Caco-2 (cell line): ENCODE measurements around the gene MCC. TPM values are rescaled to one million over a fixed set of nuclear protein-coding genes. Genes with fewer than 3 reads are reported as not detected.

Source experiments
- BruUV-seq: library from RNA; stranded (reverse); fragments of 400-500 nt; replicated peaks from 2 replicates; lab custom pipeline; 2021; lab: Mats Ljungman, UMichigan
- CTCF ChIA-PET: fragments of 300-600 bp; sonication (Branson Sonifier 250); formaldehyde crosslinking; loops from one replicate; lab custom pipeline; 2022; ENCODE audit warnings: antibody characterized with exemption; lab: Charles Lee
- POLR2A ChIA-PET: fragments of 300-600 bp; sonication (Branson Sonifier 250); formaldehyde crosslinking; loops from one replicate; lab custom pipeline; 2022; ENCODE audit warnings: antibody characterized with exemption; lab: Charles Lee
- DNase-seq, 2 experiments: peaks; one replicate each; pipeline versions ENCODE4 v3.0.0 to v3.0.0-alpha.2; 2020 to 2022
- H3K27me3 ChIP-seq: replicated peaks from 2 replicates; pipeline ENCODE4 v1.6.0; 2011; ENCODE audit warnings: low read length; ENCODE audit not compliant: control insufficient read depth, insufficient read depth
- H3K36me3 ChIP-seq: 2 replicates; pipeline ENCODE4 v1.5.1; 2011; ENCODE audit warnings: low read length; ENCODE audit not compliant: control insufficient read depth, insufficient read depth
- H3K4me1 ChIP-seq: fragments of 250-450 bp; sonication (Bioruptor Pico); 2 replicates; pipeline ENCODE4 v1.5.1; 2020; ENCODE audit warnings: mild to moderate bottlenecking
- H3K4me3 ChIP-seq: 2 replicates; pipeline ENCODE4 v1.5.1; 2011; ENCODE audit warnings: low read depth, mild to moderate bottlenecking, control low read depth, low read length
- H3K9me3 ChIP-seq: fragments of 250-450 bp; sonication (Bioruptor Pico); 2 replicates; pipeline ENCODE4 v1.5.1; 2020; ENCODE audit warnings: mild to moderate bottlenecking, moderate library complexity
- H3K27ac Mint-ChIP-seq: one replicate; pipeline ENCODE4 v1.8.0; 2022; ENCODE audit warnings: mixed read lengths; ENCODE audit not compliant: unreplicated experiment
- H3K27me3 Mint-ChIP-seq: one replicate; pipeline ENCODE4 v1.8.0; 2022; ENCODE audit warnings: mixed read lengths; ENCODE audit not compliant: insufficient read depth, unreplicated experiment
- H3K36me3 Mint-ChIP-seq: one replicate; pipeline ENCODE4 v1.8.0; 2022; ENCODE audit warnings: mild to moderate bottlenecking, mixed read lengths; ENCODE audit not compliant: insufficient read depth, unreplicated experiment
- H3K4me1 Mint-ChIP-seq: one replicate; pipeline ENCODE4 v1.8.0; 2022; ENCODE audit warnings: low read depth, mixed read lengths; ENCODE audit not compliant: unreplicated experiment
- H3K4me3 Mint-ChIP-seq: one replicate; pipeline ENCODE4 v1.8.0; 2022; ENCODE audit warnings: mild to moderate bottlenecking, moderate library complexity, mixed read lengths; ENCODE audit not compliant: unreplicated experiment
- H3K9me3 Mint-ChIP-seq: one replicate; pipeline ENCODE4 v1.8.0; 2022; ENCODE audit warnings: mixed read lengths; ENCODE audit not compliant: unreplicated experiment
- CTCF ChIP-seq, 2 experiments: fragments of 200-600 bp in 1 of 2; IDR thresholded peaks; 1 replicate in 1 of 2; 2 replicates in 1 of 2; pipeline versions ENCODE4 v1.5.1 to v1.8.0; 2011 to 2022; ENCODE audit warnings: antibody characterized with exemption in 1 of 2, control low read depth in 1 of 2, inconsistent platforms in 1 of 2, low read depth in 1 of 2, low read length in 1 of 2, mild to moderate bottlenecking in 1 of 2, moderate library complexity in 1 of 2; ENCODE audit not compliant: insufficient read depth in 1 of 2, severe bottlenecking in 1 of 2, unreplicated experiment in 1 of 2
- intact Hi-C: fragments of 100-400 bp; cut with micrococcal nuclease; formaldehyde crosslinking; loops from one replicate; pipeline ENCODE4 v1.10.0; 2022; ENCODE audit not compliant: unreplicated experiment
- total RNA-seq: library from RNA; stranded (reverse); gene quantifications from 2 replicates; pipeline ENCODE4 v1.2.3, GENCODE V29; 2022

Gene MCC
- total RNA-seq, 1 experiment from 2014 or later = 0.09 TPM

- Histone ChIP-seq H3K9me3 (no peaks in the 10 kb centered on the region; the same call in 1 of the 2 replicates), H3K36me3 (no peaks in the 10 kb centered on the region), H3K4me3 (no peak overlapping the region), H3K4me1 (no peaks in the 10 kb centered on the region), H3K27me3 (no peaks in the 10 kb centered on the region; the same call in none of the 2 replicates)
- DNase-seq = no peak
- Mint-ChIP-seq H3K27ac (no peak overlapping the region), H3K36me3 (no peaks in the 10 kb centered on the region), H3K4me1 (no peaks in the 10 kb centered on the region), H3K4me3 (no peak overlapping the region), H3K9me3 (peaks cover 12% of the 10 kb centered on the region), H3K27me3 (peaks cover 16% of the 10 kb centered on the region)
- ChIA-PET CTCF (no interaction called here), POLR2A (no interaction called here)
- BruUV-seq = no TSS peak
- intact Hi-C loops = no loop called here
- no peak for TF ChIP-seq CTCF (IDR thresholded peaks at IDR 0.05; ENCODE audit: insufficient read depth in 1 of 2, low read depth in 1 of 2, low read length in 1 of 2, severe bottlenecking in 1 of 2, unreplicated experiment in 1 of 2)
Observed at GRCh38 chr5:113347572-113347971, 140.7 kb downstream of the MCC start.

DNA sequence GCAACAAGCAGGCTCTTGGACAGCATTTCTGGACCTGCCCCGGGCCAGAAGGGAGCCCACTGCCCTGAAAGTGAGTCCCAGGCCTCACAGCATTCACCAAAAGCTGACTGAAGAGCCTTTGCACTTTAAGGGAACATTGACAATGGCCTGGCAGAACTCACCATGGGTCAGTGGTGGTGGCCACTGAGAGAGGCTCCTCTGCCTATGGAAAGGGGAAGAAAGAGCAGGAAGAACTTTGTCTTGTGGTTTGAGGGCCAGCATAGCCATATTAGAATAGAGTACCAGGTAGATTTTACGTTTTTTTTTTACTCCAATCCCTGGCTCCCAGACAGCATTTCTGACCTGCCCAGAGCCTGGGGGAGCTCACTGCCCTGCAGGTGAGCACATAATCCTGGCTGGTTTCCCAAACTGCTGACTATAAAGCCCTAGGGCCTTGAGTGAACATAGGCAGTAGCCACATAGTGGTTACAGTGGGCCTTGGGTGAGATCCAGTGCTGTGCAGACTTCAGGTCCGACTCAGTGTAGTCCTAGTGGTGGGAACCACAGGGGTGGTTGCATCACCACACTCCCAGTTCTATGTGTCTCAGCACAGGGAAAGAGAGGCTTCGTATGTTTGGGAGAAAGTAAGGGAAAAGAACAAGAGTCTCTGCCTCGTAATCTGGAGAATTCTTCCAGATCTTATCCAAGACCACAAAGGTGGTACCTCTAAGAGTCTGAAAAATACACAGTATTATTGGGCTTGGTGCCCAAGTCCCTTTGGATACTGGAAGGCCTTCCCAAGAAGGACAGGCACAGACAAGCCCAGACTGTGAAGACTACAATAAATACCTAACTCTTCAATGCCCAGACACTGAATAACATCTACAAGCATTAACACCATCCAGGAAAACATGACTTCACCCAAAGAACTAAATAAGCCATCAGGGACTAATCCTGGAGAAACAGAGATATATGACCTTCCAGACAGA lies 143.0 kb downstream of the MCC start:
- Mint-ChIP-seq H3K9me3 (peaks cover 12% of the 10 kb centered on the region), H3K4me3 (no peak overlapping the region), H3K36me3 (no peaks in the 10 kb centered on the region), H3K27me3 (peaks cover 16% of the 10 kb centered on the region), H3K4me1 (no peaks in the 10 kb centered on the region), H3K27ac (no peak overlapping the region)
- no peak for DNase-seq
- ChIA-PET POLR2A (no interaction called here), CTCF (no interaction called here)
- no peaks in the 10 kb centered on the region for H3K4me1 ChIP-seq
- BruUV-seq = no TSS peak
- no peak for TF ChIP-seq CTCF (IDR thresholded peaks at IDR 0.05; ENCODE audit: insufficient read depth in 1 of 2, low read depth in 1 of 2, low read length in 1 of 2, severe bottlenecking in 1 of 2, unreplicated experiment in 1 of 2)
- H3K9me3 ChIP-seq = no peaks in the 10 kb centered on the region; the same call in 1 of the 2 replicates
- no peak overlapping the region for H3K4me3 ChIP-seq
- intact Hi-C loops = no loop called here
- H3K27me3 ChIP-seq = no peaks in the 10 kb centered on the region; the same call in none of the 2 replicates
- no peaks in the 10 kb centered on the region for H3K36me3 ChIP-seq

GRCh38 chr5:113343343-113343742 lies 144.9 kb downstream of the MCC start:
- intact Hi-C loops = no loop called here
- H3K9me3 Mint-ChIP-seq = peaks cover 12% of the 10 kb centered on the region
- TF ChIP-seq CTCF (IDR thresholded peaks at IDR 0.05; ENCODE audit: insufficient read depth in 1 of 2, low read depth in 1 of 2, low read length in 1 of 2, severe bottlenecking in 1 of 2, unreplicated experiment in 1 of 2) = no peak
- ChIA-PET POLR2A (no interaction called here), CTCF (no interaction called here)
- Histone ChIP-seq H3K36me3 (no peaks in the 10 kb centered on the region), H3K4me1 (no peaks in the 10 kb centered on the region), H3K9me3 (no peaks in the 10 kb centered on the region; the same call in 1 of the 2 replicates), H3K4me3 (no peak overlapping the region), H3K27me3 (no peaks in the 10 kb centered on the region; the same call in none of the 2 replicates)
- peaks cover 19% of the 10 kb centered on the region for H3K27me3 Mint-ChIP-seq
- H3K27ac Mint-ChIP-seq = no peak overlapping the region
- H3K4me1 Mint-ChIP-seq = no peaks in the 10 kb centered on the region
- BruUV-seq = no TSS peak
- DNase-seq = no peak
- H3K4me3 Mint-ChIP-seq = no peak overlapping the region
- H3K36me3 Mint-ChIP-seq = no peaks in the 10 kb centered on the region
